ENCODE results near the gene NR6A1.
"Not testable (repeated sequence)": the region's sequence is repeated elsewhere in the genome, so short reads cannot be mapped to it uniquely, and the experiment has no call there.

Gene NR6A1

GRCh38 chr9:124778575-124779367 lies 7.7 kb upstream of the NR6A1 start:
- H3K4me3 ChIP-seq (ENCODE audit: low read depth, low read length) = no peak overlapping the region

DNA sequence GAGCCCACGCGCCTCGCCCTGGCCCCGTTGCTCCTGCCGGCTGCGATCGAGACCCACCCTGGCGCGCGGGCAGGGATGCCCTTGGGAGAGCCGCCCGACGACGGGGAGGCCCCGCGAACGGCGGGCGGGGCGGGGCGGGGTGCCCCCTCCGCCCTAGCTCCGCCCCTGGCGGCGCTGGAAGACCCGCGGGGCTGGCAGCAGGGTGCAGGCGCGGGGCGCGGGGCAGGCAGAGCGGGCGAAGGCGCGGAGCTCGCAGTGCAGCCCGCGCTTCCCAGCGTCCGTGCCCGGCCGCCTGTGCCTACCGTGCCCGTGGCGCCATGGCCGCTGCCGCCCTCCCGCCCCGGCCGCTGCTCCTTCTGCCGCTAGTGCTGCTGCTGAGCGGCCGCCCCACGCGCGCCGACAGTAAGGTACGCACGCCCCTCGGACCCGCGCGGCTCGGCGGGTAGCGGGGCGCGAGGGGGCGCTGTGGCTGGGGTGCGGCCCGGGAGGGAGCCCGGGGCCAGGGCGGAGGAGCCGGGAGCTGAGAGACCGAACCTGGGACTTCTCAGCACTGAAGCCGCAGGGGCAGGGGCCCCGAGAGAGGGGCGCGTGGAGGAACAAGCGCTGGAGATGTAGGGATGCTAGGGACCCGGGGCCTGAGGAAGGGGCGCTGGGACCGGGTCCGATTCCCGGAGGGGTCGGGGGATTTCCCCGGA lies 6.0 kb upstream of the NR6A1 start, which contains the start of gene OLFML2A:
OLFML2A (plus strand) TSS at position 180 of the 695 bp plus-strand sequence; CDS start at position 318, 138 bp downstream.
- peak within 1 kb of the TSS; percentile 47 for H3K4me3 ChIP-seq (ENCODE audit: low read depth, low read length)

- H3K4me3 ChIP-seq (ENCODE audit: low read depth, low read length) = no peak overlapping the region
Observed at GRCh38 chr9:124776618-124776953, 5.5 kb upstream of the NR6A1 start.

DNA sequence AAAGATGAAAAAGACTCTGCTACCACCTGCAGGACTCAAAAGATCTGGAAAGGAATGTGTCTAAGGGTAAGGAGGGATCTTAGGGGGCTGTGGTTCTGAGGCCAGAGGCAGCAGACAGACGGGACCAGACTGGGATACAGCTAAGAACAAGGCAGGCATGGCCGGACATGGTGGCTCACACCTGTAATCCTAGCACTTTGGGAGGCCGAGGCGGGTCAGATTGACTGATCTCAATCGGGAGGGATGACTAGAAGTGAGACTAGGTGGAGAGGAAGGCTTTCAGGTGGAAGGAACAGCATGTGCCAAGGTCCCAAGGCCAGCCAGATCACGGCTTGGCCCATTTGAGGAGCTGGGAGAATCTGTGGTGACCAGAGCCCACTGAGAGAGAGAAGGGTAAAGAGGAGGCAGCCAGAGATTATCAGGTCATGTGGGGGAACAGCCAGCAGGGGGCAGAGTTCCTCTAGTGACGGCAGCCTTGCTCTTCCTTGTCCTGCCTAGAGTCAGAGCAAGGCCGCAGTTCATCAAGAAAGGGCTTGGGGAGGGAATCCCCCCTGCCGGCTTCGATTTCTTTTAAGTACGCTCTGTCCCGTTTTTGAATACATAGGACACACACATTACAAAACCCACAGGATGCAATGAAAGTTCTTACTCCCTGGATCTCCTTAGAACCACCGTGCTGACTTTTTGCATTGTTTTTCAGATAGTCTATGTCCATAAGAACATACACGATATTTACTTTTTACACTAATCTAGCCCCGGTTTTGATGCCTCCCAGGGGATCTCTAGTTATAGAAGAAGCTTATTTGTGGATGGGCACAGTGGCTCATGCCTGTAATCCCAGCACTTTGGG lies 3.2 kb upstream of the NR6A1 start:
- no peak overlapping the region for H3K4me3 ChIP-seq (ENCODE audit: low read depth, low read length)

DNA sequence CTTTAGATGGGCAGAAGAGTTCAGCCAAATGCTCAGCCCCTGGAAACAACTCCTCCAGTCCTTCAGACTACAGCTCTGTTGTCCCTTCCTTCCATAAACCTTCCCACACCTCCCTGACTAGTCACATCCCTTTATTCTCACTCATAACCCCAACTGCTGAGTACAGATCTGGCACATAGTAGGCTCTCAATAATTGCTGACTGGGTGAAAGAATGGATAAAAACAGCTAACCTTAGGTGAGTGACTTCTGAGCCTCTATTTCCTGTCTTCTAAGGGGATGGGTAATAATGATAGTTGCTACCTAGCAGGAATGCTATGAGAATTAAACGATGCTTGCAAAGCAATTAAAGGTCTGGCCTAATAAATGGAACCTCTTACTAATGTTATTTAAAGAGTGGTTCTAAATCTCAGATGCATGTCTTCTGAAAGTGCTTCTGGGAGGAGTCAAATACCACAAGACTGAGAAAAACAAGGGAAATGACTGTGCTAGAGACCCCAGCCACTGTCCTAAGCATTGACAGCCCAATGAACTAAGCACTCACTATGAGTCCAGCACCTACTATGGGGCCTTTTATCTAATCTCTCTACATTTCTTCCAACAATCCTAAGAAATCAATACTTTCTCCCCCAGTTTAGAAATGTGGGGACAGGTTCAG lies 2.5 kb upstream of the NR6A1 start:
- H3K4me3 ChIP-seq (ENCODE audit: low read depth, low read length) = no peak overlapping the region

- not testable (repeated sequence) for H3K4me3 ChIP-seq (ENCODE audit: low read depth, low read length)
Observed at GRCh38 chr9:124772877-124773276, 1.8 kb upstream of the NR6A1 start.

GRCh38 chr9:124771867-124772679 lies 962 bp upstream of the NR6A1 start:
- peak overlapping the region; percentile 34 for H3K4me3 ChIP-seq (ENCODE audit: low read depth, low read length)

- H3K4me3 ChIP-seq (ENCODE audit: low read depth, low read length) = peak overlapping the region; percentile 63
Observed at GRCh38 chr9:124770359-124771020, 621 bp downstream of the NR6A1 start.

GRCh38 chr9:124769549-124770358 lies 1.4 kb downstream of the NR6A1 start:
- peak overlapping the region; percentile 55 for H3K4me3 ChIP-seq (ENCODE audit: low read depth, low read length)

GRCh38 chr9:124768750-124769548 lies 2.2 kb downstream of the NR6A1 start:
- peak overlapping the region; percentile 55 for H3K4me3 ChIP-seq (ENCODE audit: low read depth, low read length)

- H3K4me3 ChIP-seq (ENCODE audit: low read depth, low read length) = no peak overlapping the region
Observed at GRCh38 chr9:124768334-124768733, 2.8 kb downstream of the NR6A1 start.

DNA sequence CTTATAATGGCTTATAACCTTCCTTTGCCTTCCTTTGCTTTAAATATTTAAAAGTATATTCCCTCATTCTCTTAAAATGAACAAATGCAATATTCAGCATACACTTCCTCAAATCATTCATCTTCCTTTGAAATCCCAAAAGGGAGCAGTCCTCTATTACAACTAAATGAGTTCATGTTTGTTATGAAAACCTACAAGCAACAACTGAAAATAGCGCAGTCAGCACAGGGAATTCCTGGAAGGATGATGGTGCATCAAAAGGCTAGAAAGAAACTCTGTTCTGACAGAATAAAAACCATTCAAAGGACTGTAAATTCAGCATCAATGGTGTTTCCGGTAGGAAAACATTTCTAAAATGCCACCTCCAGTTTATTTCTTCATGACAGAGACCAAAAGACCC lies 3.3 kb downstream of the NR6A1 start:
- H3K4me3 ChIP-seq (ENCODE audit: low read depth, low read length) = no peak overlapping the region

DNA sequence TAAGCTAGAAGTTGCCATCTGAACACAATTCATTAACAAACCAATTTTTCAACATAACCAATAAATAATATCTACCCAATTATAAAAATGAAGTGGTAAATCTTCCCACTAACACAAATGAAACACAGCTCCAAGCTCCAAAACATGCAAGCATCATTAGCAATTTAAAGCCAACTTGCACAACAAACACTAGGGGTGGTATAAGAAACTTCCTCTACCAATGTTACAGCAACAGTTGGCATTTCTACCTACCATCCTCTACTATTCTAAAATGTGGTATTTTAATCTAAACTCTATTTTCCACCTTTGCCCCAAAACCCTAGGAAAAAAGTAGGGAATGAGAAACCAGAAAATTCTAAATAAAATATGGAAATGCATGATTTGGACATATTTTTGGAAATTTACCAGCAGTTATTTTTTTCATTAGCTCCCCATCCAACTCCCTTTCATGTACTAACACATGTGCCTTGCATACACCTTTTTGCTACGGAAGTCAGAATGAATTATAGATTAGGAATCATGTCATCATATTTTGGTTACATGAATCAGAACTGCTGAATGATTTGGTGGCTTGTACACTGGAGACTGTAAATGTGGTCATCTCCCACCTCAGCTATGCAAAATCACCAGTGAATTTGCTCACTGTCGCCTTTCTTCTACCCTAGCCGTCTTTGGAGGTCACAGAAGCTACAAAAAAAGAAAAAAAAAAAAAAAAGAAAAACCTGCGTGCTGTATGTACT lies 4.1 kb downstream of the NR6A1 start:
- no peak overlapping the region for H3K4me3 ChIP-seq (ENCODE audit: low read depth, low read length)

GRCh38 chr9:124766326-124766725 lies 4.8 kb downstream of the NR6A1 start:
- H3K4me3 ChIP-seq (ENCODE audit: low read depth, low read length) = no peak overlapping the region

DNA sequence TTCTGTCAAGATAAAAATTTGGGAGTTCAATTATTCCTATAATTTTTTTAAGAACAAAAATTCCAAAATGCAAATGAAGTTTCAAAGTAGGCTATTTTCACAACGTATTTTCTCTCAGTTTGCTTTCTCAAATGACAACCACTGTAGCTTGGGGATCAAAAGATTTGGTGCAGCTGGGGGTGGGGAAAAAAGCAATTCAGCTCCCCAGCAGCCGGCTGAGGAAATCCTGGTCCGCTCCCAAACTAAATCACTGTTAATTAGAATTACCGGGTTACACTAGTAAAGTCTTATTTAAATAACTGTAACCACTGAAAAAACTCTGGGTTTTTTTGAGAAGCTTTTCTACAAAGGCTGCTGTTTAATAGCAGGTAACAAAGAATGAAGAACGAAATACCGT lies 5.7 kb downstream of the NR6A1 start:
- H3K4me3 ChIP-seq (ENCODE audit: low read depth, low read length) = no peak overlapping the region

DNA sequence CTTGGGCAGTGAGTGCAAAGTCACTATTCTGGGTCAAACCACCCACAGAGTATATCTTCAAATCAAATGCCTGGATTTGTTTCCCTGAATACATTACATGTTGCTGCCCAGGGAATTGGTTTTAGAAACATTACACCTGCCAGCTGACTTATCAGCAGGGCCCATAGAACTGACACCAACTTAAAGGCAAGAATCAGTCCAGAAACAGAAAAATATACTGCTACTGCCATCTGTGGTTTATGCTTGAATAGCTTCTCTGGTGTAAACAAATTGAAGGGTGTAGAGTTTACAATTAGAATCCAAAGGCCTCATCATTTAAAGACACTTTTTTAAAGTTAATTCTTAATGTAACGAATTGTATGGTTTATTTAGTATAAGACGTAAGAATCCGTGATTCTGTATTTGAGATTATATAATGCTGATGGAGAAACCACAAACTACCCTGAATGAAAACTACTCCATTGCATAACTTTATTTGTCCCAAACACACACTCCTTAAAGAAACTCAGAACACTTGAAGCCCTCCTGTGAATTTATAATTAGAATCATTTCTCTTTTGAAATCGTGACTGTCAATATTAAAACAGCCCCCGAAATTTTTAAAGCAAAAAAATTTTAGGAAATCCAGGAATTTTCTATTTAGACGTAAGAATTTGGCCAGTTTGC lies 6.2 kb downstream of the NR6A1 start:
- H3K4me3 ChIP-seq (ENCODE audit: low read depth, low read length) = no peak overlapping the region

DNA sequence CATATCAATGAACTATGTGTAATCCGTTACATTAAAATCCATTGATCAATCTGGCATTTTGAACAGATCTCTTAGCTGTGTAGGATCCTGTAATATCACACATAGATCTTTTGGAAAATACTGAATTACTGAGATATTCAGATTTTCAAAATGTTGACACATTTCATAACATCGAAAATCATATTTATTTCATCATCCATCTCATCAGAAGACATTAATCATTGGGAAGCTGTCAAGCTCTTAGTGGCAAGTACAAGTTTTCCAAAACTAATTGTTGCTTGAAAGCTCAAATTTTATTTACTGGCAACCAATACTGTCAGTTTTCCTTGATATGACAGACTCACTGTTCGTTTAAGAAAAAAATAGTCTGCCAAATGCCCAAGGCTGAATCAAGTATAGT lies 8.5 kb downstream of the NR6A1 start:
- H3K4me3 ChIP-seq (ENCODE audit: low read depth, low read length) = no peak overlapping the region

Measured in iPS-11a (cell line).